ENCODE results near the gene NUDT16L1. TPM values are rescaled to one million over a fixed set of nuclear protein-coding genes. Genes with fewer than 3 reads are reported as not detected.

Gene NUDT16L1
- total RNA-seq, 2 donors from 2014 or later: 57.4 to 75.3 TPM

- no peak for DNase-seq (ENCODE audit: low spot score)
- H3K4me1 ChIP-seq (replicated peaks): no peaks in the 10 kb centered on the region
- H3K36me3 ChIP-seq: peaks cover 3 to 6% of the 10 kb centered on the region in 2 donors
- H3K27me3 ChIP-seq (replicated peaks; ENCODE audit: insufficient read depth): no peaks in the 10 kb centered on the region
- WGBS: 88% methylated on average over 11 of the region's 11 CpGs
- no peaks in the 10 kb centered on the region for H3K9me3 ChIP-seq
- no peak overlapping the region for H3K4me3 ChIP-seq
- H3K27ac ChIP-seq: no peak overlapping the region
- TF ChIP-seq CTCF (IDR thresholded peaks at IDR 0.05): no peak
- TF ChIP-seq POLR2A (IDR thresholded peaks at IDR 0.05): no peak
- TF ChIP-seq POLR2AphosphoS5 (IDR thresholded peaks at IDR 0.05): no peak
- intact Hi-C loops (cut with DNase I): no loop called here
Measured at GRCh38 chr16:4724661-4725270, 31.4 kb downstream of the NUDT16L1 start.

- Histone ChIP-seq H3K9me3 (no peaks in the 10 kb centered on the region), H3K27ac (no peak overlapping the region), H3K4me3 (no peak overlapping the region), H3K36me3 (peaks cover 3 to 6% of the 10 kb centered on the region in 2 donors), H3K4me1 (replicated peaks) (no peaks in the 10 kb centered on the region), H3K27me3 (replicated peaks; ENCODE audit: insufficient read depth) (no peaks in the 10 kb centered on the region)
- TF ChIP-seq CTCF (IDR thresholded peaks at IDR 0.05): no peak
- TF ChIP-seq POLR2AphosphoS5 (IDR thresholded peaks at IDR 0.05): no peak
- TF ChIP-seq POLR2A (IDR thresholded peaks at IDR 0.05): no peak
- WGBS: 93% methylated on average over 18 of the region's 18 CpGs
- no peak for DNase-seq (ENCODE audit: low spot score)
- intact Hi-C loops (cut with DNase I): no loop called here
Measured at GRCh38 chr16:4726616-4727015, 33.3 kb downstream of the NUDT16L1 start.

GRCh38 chr16:4728676-4729075 is 35.3 kb downstream of the NUDT16L1 start:
- peaks cover 3 to 6% of the 10 kb centered on the region in 2 donors for H3K36me3 ChIP-seq
- H3K4me3 ChIP-seq: no peak overlapping the region
- 94% methylated on average over 8 of the region's 8 CpGs for whole genome bisulfite sequencing

GRCh38 chr16:4729876-4730275 is 36.5 kb downstream of the NUDT16L1 start:
- Histone ChIP-seq H3K9me3 (no peaks in the 10 kb centered on the region), H3K4me1 (replicated peaks) (no peaks in the 10 kb centered on the region), H3K27ac (no peak overlapping the region), H3K36me3 (peaks cover 3 to 6% of the 10 kb centered on the region in 2 donors), H3K27me3 (replicated peaks; ENCODE audit: insufficient read depth) (no peaks in the 10 kb centered on the region), H3K4me3 (no peak overlapping the region)
- no peak for DNase-seq (ENCODE audit: low spot score)
- intact Hi-C loops (cut with DNase I): loop anchor here (10.0 kb wide), 3 partner anchors 75 to 115 kb away; partner anchors contain the start of genes GLYR1, ROGDI, UBALD1 and UBN1
- WGBS: 94% methylated on average over 15 of the region's 15 CpGs
- TF ChIP-seq POLR2A (IDR thresholded peaks at IDR 0.05) (no peak), POLR2AphosphoS5 (IDR thresholded peaks at IDR 0.05) (no peak), CTCF (IDR thresholded peaks at IDR 0.05) (no peak)

More at GRCh38 chr16:4728676-4729075, 35.3 kb downstream of the NUDT16L1 start:
- Histone ChIP-seq H3K27me3 (replicated peaks; ENCODE audit: insufficient read depth) (no peaks in the 10 kb centered on the region), H3K27ac (no peak overlapping the region), H3K4me1 (replicated peaks) (no peaks in the 10 kb centered on the region), H3K9me3 (no peaks in the 10 kb centered on the region)
- TF ChIP-seq POLR2AphosphoS5 (IDR thresholded peaks at IDR 0.05): no peak
- TF ChIP-seq POLR2A (IDR thresholded peaks at IDR 0.05): no peak
- TF ChIP-seq CTCF (IDR thresholded peaks at IDR 0.05): no peak
- intact Hi-C loops (cut with DNase I): no loop called here
- no peak for DNase-seq (ENCODE audit: low spot score)

- DNase-seq (ENCODE audit: low spot score): no peak
- Histone ChIP-seq H3K4me1 (replicated peaks) (no peaks in the 10 kb centered on the region), H3K27ac (peak overlapping the region; percentile 76 to 82), H3K4me3 (peak overlapping the region; percentile 80 to 82), H3K9me3 (no peaks in the 10 kb centered on the region), H3K36me3 (no peaks in the 10 kb centered on the region), H3K27me3 (replicated peaks; ENCODE audit: insufficient read depth) (no peaks in the 10 kb centered on the region)
- 19% methylated on average over 17 of the region's 17 CpGs for WGBS
- TF ChIP-seq POLR2AphosphoS5 (IDR thresholded peaks at IDR 0.05): no peak
- no peak for TF ChIP-seq CTCF (IDR thresholded peaks at IDR 0.05)
- no peak for TF ChIP-seq POLR2A (IDR thresholded peaks at IDR 0.05)
- intact Hi-C loops (cut with DNase I): loop anchor here (10.0 kb wide), 3 partner anchors 72 to 118 kb away; partner anchors contain the start of genes GLYR1, ROGDI, UBALD1 and UBN1
Measured at GRCh38 chr16:4733211-4733742, 39.9 kb downstream of the NUDT16L1 start.
